ENCODE results near the gene MAP2K2. TPM values are rescaled to one million over a fixed set of nuclear protein-coding genes. Genes with fewer than 3 reads are reported as not detected.
A peak's percentile ranks its signal among the peaks of the same experiment; 100 is the strongest.

Gene MAP2K2
- total and polyA plus RNA-seq, 2 donors (not counting 3 experiments of a cell fraction or from before 2014, with no cell fraction given): 126 to 171 TPM

DNA sequence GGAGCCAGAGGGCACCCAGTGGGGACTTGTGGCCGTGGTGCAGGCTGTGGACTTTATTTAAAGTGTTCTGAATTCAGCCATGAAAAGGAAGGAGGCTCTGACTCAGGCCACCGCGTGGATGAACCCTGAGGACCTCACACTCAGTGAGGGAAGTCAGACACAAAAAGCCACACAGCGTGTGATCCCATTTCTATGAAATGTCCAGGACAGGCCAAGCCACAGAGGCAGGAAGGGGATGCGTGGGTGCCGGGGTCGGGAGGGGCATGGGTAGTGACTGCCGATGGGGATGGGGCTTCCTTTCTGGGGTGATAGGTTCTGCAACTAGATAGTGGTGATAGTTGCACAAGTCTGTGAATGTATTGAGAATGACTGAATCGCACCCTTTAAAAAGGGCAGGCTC lies 48.5 kb downstream of the MAP2K2 start:
- no peaks in the 10 kb centered on the region for H3K79me2 ChIP-seq (ENCODE audit: control insufficient read depth, insufficient read depth, low read length)
- H3K36me3 ChIP-seq (ENCODE audit: control insufficient read depth in 2 of 2, extremely low read depth in 1 of 2, insufficient read depth in 2 of 2, low read length in 2 of 2): no peaks in the 10 kb centered on the region
- DNase-seq (ENCODE audit: low read depth, low spot score) (peak; percentile 23), FAIRE-seq (peak; percentile 37)
- H4K20me1 ChIP-seq (replicated peaks; ENCODE audit: control insufficient read depth, extremely low read depth, insufficient read depth, low read length): no peaks in the 10 kb centered on the region
- no peaks in the 10 kb centered on the region for H3K9me3 ChIP-seq (replicated peaks; ENCODE audit: control insufficient read depth, insufficient read depth, low read length)
- no peaks in the 10 kb centered on the region for H3K9me1 ChIP-seq (replicated peaks; ENCODE audit: control insufficient read depth, extremely low read depth, insufficient read depth, low read length)
- dilution Hi-C loops (cut with MboI; ENCODE audit: extremely low pct_ligation_motif_present, low sequenced_read_pairs): no loop called here
- CTCF ChIA-PET: interaction anchor here (1.5 to 2.0 kb wide), 2 partner anchors 17 to 30 kb away, joined by 4 read pairs; no protein-coding TSS in a partner anchor
- H2AFZ ChIP-seq (ENCODE audit: low read depth, low read length): peak overlapping the region; percentile 77
- no peaks in the 10 kb centered on the region for H3K27me3 ChIP-seq (ENCODE audit: control insufficient read depth in 2 of 2, insufficient read depth in 2 of 2, low read length in 2 of 2)
- H3K9ac ChIP-seq (replicated peaks; ENCODE audit: extremely low read depth, insufficient read depth, low read length): no peak overlapping the region
- intact Hi-C loops (cut with micrococcal nuclease): no loop called here
- peaks cover 6% of the 10 kb centered on the region for H3K4me1 ChIP-seq (ENCODE audit: control insufficient read depth, extremely low read depth, insufficient read depth, low read length)
- TF ChIP-seq EZH2 (IDR thresholded peaks at IDR 0.05; ENCODE audit: borderline replicate concordance, low read depth, low read length, severe bottlenecking) (no peak), FOS (IDR thresholded peaks at IDR 0.05; ENCODE audit: borderline replicate concordance, insufficient read depth, low read length) (peak; percentile 37)
- no TSS peak for BruUV-seq (replicated peaks)
- POLR2A ChIA-PET: no interaction called here
- H3K27ac ChIP-seq (ENCODE audit: insufficient read depth, low read depth, low read length): no peak overlapping the region
- no peak overlapping the region for H3K4me3 ChIP-seq (replicated peaks in 1 of 3; ENCODE audit: insufficient read depth in 1 of 3, low read depth in 1 of 3, low read length in 3 of 3)
- no peak overlapping the region for H3K4me2 ChIP-seq (ENCODE audit: insufficient read depth, low read length)

DNA sequence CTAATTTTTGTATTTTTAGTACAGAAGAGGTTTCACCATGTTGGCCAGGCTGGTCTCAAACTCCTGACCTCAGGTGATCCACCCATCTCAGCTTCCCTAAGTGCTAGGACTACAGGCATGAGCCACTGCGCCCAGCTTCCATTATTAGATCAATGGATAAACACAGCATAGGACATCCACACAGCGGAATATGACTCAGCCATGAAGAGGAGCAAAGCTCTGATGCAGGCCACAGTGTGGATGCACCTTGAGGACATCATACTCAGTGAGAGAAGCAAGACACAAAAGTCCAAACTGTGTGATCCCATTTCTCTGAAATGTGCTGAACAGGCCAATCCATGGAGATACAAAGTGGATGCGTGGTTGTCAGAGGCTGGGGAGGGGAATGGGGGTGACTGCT lies 52.3 kb downstream of the MAP2K2 start:
- DNase-seq (ENCODE audit: low read depth, low spot score): no peak
- Histone ChIP-seq H3K36me3 (ENCODE audit: control insufficient read depth in 2 of 2, extremely low read depth in 1 of 2, insufficient read depth in 2 of 2, low read length in 2 of 2) (no peaks in the 10 kb centered on the region), H3K9me3 (replicated peaks; ENCODE audit: control insufficient read depth, insufficient read depth, low read length) (no peaks in the 10 kb centered on the region), H3K9me1 (replicated peaks; ENCODE audit: control insufficient read depth, extremely low read depth, insufficient read depth, low read length) (no peaks in the 10 kb centered on the region), H3K4me3 (replicated peaks in 1 of 3; ENCODE audit: insufficient read depth in 1 of 3, low read depth in 1 of 3, low read length in 3 of 3) (no peak overlapping the region), H3K79me2 (ENCODE audit: control insufficient read depth, insufficient read depth, low read length) (no peaks in the 10 kb centered on the region), H4K20me1 (replicated peaks; ENCODE audit: control insufficient read depth, extremely low read depth, insufficient read depth, low read length) (no peaks in the 10 kb centered on the region), H3K27ac (ENCODE audit: insufficient read depth, low read depth, low read length) (no peak overlapping the region), H3K9ac (replicated peaks; ENCODE audit: extremely low read depth, insufficient read depth, low read length) (no peak overlapping the region), H3K4me1 (ENCODE audit: control insufficient read depth, extremely low read depth, insufficient read depth, low read length) (peaks cover 2% of the 10 kb centered on the region), H3K4me2 (ENCODE audit: insufficient read depth, low read length) (no peak overlapping the region), H3K27me3 (ENCODE audit: control insufficient read depth in 2 of 2, insufficient read depth in 2 of 2, low read length in 2 of 2) (no peaks in the 10 kb centered on the region), H2AFZ (ENCODE audit: low read depth, low read length) (no peak overlapping the region)
- intact Hi-C loops (cut with micrococcal nuclease): no loop called here
- POLR2A ChIA-PET: no interaction called here
- FAIRE-seq: no peak
- CTCF ChIA-PET: interaction anchor here (1.1 kb wide), 1 partner anchor 69 kb away, joined by 3 read pairs; no protein-coding TSS in a partner anchor
- no TSS peak for BruUV-seq (replicated peaks)
- TF ChIP-seq, protein P1, sequence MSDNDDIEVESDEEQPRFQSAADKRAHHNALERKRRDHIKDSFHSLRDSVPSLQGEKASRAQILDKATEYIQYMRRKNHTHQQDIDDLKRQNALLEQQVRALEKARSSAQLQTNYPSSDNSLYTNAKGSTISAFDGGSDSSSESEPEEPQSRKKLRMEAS (IDR thresholded peaks at IDR 0.05; ENCODE audit: insufficient read depth, insufficient read length): no peak
- no peak for TF ChIP-seq JUN (IDR thresholded peaks at IDR 0.05; ENCODE audit: borderline replicate concordance, insufficient read depth, insufficient read length, low read depth)
- no peak for TF ChIP-seq POLR2AphosphoS5 (IDR thresholded peaks at IDR 0.05; ENCODE audit: insufficient read depth, low read depth, low read length)
- no peak for TF ChIP-seq MYC (IDR thresholded peaks at IDR 0.05; ENCODE audit: low read depth, low read length)
- TF ChIP-seq EZH2 (IDR thresholded peaks at IDR 0.05; ENCODE audit: borderline replicate concordance, low read depth, low read length, severe bottlenecking): no peak
- no peak for TF ChIP-seq GATA2 (IDR thresholded peaks at IDR 0.05; ENCODE audit: insufficient read depth, insufficient read length, low read depth, low read length)
- no peak for TF ChIP-seq FOS (IDR thresholded peaks at IDR 0.05; ENCODE audit: borderline replicate concordance, insufficient read depth, low read length)
- TF ChIP-seq POLR2A (IDR thresholded peaks at IDR 0.05; ENCODE audit: low read depth, low read length): no peak
- TF ChIP-seq, protein P2, sequence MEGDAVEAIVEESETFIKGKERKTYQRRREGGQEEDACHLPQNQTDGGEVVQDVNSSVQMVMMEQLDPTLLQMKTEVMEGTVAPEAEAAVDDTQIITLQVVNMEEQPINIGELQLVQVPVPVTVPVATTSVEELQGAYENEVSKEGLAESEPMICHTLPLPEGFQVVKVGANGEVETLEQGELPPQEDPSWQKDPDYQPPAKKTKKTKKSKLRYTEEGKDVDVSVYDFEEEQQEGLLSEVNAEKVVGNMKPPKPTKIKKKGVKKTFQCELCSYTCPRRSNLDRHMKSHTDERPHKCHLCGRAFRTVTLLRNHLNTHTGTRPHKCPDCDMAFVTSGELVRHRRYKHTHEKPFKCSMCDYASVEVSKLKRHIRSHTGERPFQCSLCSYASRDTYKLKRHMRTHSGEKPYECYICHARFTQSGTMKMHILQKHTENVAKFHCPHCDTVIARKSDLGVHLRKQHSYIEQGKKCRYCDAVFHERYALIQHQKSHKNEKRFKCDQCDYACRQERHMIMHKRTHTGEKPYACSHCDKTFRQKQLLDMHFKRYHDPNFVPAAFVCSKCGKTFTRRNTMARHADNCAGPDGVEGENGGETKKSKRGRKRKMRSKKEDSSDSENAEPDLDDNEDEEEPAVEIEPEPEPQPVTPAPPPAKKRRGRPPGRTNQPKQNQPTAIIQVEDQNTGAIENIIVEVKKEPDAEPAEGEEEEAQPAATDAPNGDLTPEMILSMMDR (IDR thresholded peaks at IDR 0.05; ENCODE audit: extremely low read depth in 1 of 2, insufficient read depth in 1 of 2, low read depth in 1 of 2, low read length in 2 of 2): no peak
- dilution Hi-C loops (cut with MboI; ENCODE audit: extremely low pct_ligation_motif_present, low sequenced_read_pairs): no loop called here

Measured in endothelial cell of umbilical vein (primary cell).